A549 (cell line): ENCODE data around the gene UPF2.

Source experiments
- CBX8 ChIP-seq: fragments of 200-600 bp; sonication (generic); IDR thresholded peaks from 2 replicates; pipeline ENCODE4 v1.6.1; 2016
- CEBPB ChIP-seq, 2 experiments: fragments of >200 bp in 1 of 2; sonication (Bioruptor Twin) in 1 of 2; formaldehyde crosslinking in 1 of 2; IDR thresholded peaks; 2 replicates each; pipeline ENCODE4 v1.6.1; 2012 to 2016
- CHD2 ChIP-seq: fragments of 150-350 bp; IDR thresholded peaks from 2 replicates; pipeline ENCODE4 v1.6.1; 2014; ENCODE audit warnings: low read length; ENCODE audit not compliant: partially characterized antibody
- EP300 ChIP-seq, 2 experiments: fragments of >200 bp; sonication (Bioruptor Twin); formaldehyde crosslinking; IDR thresholded peaks; 2 replicates in 1 of 2; 3 replicates in 1 of 2; pipeline ENCODE4 v1.6.1; 2016 to 2017
- FOSB ChIP-seq: fragments of 250-450 bp; sonication (Bioruptor Pico); IDR thresholded peaks from 2 replicates; pipeline ENCODE4 v1.5.0; 2020; ENCODE audit warnings: mild to moderate bottlenecking, moderate library complexity
- HDAC2 ChIP-seq: fragments of 200-600 bp; sonication (generic); IDR thresholded peaks from 2 replicates; pipeline ENCODE4 v1.6.1; 2016
- MYC ChIP-seq: IDR thresholded peaks from 2 replicates; pipeline ENCODE4 v1.6.1; 2012; ENCODE audit warnings: mild to moderate bottlenecking, inconsistent platforms, low read length, improper control_type of control experiment, borderline replicate concordance
- POLR2A ChIP-seq: IDR thresholded peaks from 2 replicates; pipeline ENCODE4 v1.6.1; 2012; ENCODE audit warnings: mild to moderate bottlenecking, low read length
- RAD21 ChIP-seq, 2 experiments: fragments of >200 bp in 1 of 2; sonication (Bioruptor Twin) in 1 of 2; formaldehyde crosslinking in 1 of 2; IDR thresholded peaks in 1 of 2; conservative IDR thresholded peaks in 1 of 2; 2 replicates in 1 of 2; 3 replicates in 1 of 2; pipeline ENCODE4 v1.6.1; 2012 to 2018; ENCODE audit warnings: inconsistent platforms in 1 of 2
- SMC3 ChIP-seq: fragments of >200 bp; sonication (Bioruptor Twin); formaldehyde crosslinking; IDR thresholded peaks from 3 replicates; pipeline ENCODE4 v1.6.1; 2018; ENCODE audit warnings: inconsistent platforms
- TF ChIP-seq, protein P1 (sequence below): fragments of >200 bp; sonication (Bioruptor Twin); formaldehyde crosslinking; IDR thresholded peaks from 3 replicates; pipeline ENCODE4 v1.5.1; 2016
- TF ChIP-seq, protein P2 (sequence below): fragments of 200-600 bp; sonication (generic); IDR thresholded peaks from 2 replicates; pipeline ENCODE4 v1.6.1; 2016; ENCODE audit warnings: antibody characterized with exemption, mild to moderate bottlenecking, moderate library complexity

DNA sequence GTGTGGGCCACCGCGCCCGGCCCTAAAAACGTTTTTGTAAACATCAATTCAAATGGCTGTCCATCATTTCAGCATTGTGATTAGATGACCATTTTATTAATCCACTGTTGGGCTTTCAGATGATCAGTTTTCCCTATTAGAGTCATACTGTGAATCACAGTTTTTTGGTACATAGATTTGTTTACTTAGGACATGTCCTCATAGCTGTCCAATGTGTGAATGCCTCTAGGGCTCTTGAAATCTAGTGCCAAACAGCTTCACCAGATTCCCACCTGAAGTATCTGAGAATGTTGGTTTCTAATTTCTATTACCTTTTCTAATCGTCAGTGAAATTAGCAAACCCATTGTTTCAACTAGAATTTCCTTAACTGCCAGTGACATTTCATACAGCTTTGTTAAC lies 66.8 kb downstream of the UPF2 start:
- TF ChIP-seq, protein P1, sequence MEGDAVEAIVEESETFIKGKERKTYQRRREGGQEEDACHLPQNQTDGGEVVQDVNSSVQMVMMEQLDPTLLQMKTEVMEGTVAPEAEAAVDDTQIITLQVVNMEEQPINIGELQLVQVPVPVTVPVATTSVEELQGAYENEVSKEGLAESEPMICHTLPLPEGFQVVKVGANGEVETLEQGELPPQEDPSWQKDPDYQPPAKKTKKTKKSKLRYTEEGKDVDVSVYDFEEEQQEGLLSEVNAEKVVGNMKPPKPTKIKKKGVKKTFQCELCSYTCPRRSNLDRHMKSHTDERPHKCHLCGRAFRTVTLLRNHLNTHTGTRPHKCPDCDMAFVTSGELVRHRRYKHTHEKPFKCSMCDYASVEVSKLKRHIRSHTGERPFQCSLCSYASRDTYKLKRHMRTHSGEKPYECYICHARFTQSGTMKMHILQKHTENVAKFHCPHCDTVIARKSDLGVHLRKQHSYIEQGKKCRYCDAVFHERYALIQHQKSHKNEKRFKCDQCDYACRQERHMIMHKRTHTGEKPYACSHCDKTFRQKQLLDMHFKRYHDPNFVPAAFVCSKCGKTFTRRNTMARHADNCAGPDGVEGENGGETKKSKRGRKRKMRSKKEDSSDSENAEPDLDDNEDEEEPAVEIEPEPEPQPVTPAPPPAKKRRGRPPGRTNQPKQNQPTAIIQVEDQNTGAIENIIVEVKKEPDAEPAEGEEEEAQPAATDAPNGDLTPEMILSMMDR, result no peak
- TF ChIP-seq POLR2A (no peak), CHD2 (no peak), EP300 (IDR thresholded peaks at IDR 0.05) (no peak), CBX8 (no peak), FOSB (no peak), CEBPB (IDR thresholded peaks at IDR 0.05) (no peak), MYC (no peak), RAD21 (conservative IDR thresholded peaks at IDR 0.05 in 1 of 2, IDR thresholded peaks at IDR 0.05 in 1 of 2) (no peak), SMC3 (no peak), HDAC2 (no peak)
- TF ChIP-seq, protein P2, sequence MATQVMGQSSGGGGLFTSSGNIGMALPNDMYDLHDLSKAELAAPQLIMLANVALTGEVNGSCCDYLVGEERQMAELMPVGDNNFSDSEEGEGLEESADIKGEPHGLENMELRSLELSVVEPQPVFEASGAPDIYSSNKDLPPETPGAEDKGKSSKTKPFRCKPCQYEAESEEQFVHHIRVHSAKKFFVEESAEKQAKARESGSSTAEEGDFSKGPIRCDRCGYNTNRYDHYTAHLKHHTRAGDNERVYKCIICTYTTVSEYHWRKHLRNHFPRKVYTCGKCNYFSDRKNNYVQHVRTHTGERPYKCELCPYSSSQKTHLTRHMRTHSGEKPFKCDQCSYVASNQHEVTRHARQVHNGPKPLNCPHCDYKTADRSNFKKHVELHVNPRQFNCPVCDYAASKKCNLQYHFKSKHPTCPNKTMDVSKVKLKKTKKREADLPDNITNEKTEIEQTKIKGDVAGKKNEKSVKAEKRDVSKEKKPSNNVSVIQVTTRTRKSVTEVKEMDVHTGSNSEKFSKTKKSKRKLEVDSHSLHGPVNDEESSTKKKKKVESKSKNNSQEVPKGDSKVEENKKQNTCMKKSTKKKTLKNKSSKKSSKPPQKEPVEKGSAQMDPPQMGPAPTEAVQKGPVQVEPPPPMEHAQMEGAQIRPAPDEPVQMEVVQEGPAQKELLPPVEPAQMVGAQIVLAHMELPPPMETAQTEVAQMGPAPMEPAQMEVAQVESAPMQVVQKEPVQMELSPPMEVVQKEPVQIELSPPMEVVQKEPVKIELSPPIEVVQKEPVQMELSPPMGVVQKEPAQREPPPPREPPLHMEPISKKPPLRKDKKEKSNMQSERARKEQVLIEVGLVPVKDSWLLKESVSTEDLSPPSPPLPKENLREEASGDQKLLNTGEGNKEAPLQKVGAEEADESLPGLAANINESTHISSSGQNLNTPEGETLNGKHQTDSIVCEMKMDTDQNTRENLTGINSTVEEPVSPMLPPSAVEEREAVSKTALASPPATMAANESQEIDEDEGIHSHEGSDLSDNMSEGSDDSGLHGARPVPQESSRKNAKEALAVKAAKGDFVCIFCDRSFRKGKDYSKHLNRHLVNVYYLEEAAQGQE, result no peak
